NCI-H446 (cell line): ENCODE measurements around the gene CCDC154.
A peak's percentile ranks its signal among the peaks of the same experiment; 100 is the strongest.

ENCODE experiments used
- DNase-seq, 2 experiments: peaks; one replicate each; lab custom pipeline; 2025; lab: John Stamatoyannopoulos, UW

Gene CCDC154

GRCh38 chr16:1435921-1436697 lies 8.2 kb downstream of the CCDC154 start:
- DNase-seq: no peak

GRCh38 chr16:1434644-1435592 lies 9.4 kb downstream of the CCDC154 start:
- no peak for DNase-seq

DNA sequence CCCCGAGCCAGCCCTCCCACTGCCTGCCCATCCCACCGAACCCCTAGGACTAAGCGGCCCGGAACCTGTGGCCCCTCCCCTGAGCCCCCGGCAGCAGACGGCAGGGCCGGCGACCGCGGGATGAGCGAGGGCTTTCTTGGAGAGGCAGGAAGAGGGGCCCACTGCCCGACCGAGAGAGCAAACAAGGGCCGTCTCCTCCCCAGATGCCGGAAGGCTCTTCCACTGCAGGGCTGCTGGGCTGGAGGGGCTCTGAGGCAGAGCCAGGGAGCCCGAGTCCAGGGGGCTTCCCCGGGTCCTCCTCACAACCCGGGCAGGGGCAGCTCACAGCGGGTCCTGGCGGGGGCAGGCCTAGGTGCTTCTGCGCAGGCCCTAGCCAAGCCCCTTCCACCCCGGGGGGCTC lies 10.6 kb downstream of the CCDC154 start:
- DNase-seq: no peak

- no peak for DNase-seq
Observed at GRCh38 chr16:1433263-1433560, 11.1 kb downstream of the CCDC154 start.

- no peak for DNase-seq
Observed at GRCh38 chr16:1432388-1433262, 11.7 kb downstream of the CCDC154 start.

DNA sequence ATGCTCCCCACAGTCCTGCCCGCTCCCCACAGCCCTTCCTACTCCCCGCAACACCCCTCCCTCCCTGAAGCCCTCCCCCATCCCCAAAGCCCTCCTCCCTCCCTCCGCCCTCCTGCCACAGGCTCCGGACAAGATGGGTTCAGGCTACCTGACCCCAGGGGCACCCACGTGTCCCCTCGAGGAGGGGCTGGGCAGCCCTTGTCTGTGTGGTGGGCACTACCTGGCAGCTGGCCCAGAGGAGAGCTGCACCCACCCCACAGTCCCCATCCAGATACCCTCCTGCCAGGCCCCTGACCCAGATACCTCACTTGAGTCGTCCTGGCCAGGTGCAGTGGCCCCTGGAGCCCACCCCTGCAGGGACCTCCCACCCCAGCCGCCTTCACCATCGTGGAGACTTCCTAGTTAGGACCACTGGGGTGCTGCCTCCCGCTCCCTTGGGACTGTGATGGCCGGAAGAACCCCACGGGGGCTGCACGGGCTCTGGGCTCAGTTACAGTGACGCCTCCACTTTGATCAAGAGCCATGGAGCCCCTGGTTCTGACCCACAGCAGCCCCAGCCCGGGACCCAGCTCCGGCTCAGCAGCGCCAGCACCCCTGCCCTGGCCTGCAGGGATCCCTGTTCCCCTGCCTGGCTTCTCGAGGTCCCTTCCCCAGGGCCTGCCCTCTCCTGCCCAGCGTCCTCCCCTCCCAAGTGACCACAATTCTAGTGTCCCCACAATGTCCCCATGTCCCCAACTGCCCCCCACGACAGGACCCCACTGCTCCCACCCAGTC lies 12.7 kb downstream of the CCDC154 start:
- DNase-seq: no peak

DNA sequence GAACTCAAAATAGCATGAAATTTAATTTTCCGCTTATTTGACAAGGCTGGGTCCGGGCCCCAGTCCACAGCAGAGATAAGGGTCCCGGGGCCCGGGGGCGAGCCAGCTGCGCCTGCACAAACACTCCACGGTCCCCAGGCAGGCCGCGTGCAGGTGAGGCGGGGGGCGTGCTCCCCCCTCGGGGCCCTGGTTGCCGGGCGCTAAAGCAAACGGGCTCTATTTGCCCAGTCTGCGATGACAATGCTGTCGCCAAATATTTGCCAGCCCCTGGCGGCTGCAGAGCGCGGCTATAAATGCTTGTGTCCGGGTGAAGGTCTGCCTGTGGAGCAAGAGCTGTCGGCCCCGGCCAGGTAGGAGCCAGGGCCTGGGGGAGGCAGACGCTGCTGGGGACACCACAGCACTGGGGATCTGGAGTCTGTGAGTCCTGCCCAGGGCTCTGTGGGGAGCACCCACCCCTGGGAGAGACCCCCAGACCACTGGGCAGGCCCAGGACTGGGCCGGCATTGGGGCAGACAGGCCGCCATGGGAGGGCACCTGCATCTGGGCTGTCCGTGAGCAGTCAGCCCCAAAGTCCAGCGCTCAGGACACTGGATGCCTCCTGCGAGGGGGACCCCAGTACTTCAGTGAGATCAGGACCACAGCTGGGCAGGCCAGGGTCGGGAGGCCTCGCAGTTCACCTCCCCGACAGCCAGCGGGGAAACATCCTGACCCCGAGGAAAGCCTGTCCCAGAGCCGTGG lies 13.4 kb downstream of the CCDC154 start, which contains the start of gene PERCC1:
PERCC1 (plus strand) TSS at position 320 of the 738 bp plus-strand sequence. CDS start 1,516 bp downstream, outside the sequence.
- DNase-seq: peak in 1 of 2 experiments; percentile 4

- DNase-seq: no peak
Observed at GRCh38 chr16:1430214-1430758, 14.1 kb downstream of the CCDC154 start.

GRCh38 chr16:1429631-1430030 lies 14.7 kb downstream of the CCDC154 start:
- DNase-seq: no peak

- DNase-seq: no peak
Observed at GRCh38 chr16:1429012-1429411, 15.3 kb downstream of the CCDC154 start.

GRCh38 chr16:1428511-1428910 lies 15.8 kb downstream of the CCDC154 start:
- DNase-seq: no peak

GRCh38 chr16:1427473-1428461 lies 16.6 kb downstream of the CCDC154 start:
- no peak for DNase-seq

- no peak for DNase-seq
Observed at GRCh38 chr16:1426734-1427471, 17.5 kb downstream of the CCDC154 start.

- no peak for DNase-seq
Observed at GRCh38 chr16:1425616-1426370, 18.6 kb downstream of the CCDC154 start.

DNA sequence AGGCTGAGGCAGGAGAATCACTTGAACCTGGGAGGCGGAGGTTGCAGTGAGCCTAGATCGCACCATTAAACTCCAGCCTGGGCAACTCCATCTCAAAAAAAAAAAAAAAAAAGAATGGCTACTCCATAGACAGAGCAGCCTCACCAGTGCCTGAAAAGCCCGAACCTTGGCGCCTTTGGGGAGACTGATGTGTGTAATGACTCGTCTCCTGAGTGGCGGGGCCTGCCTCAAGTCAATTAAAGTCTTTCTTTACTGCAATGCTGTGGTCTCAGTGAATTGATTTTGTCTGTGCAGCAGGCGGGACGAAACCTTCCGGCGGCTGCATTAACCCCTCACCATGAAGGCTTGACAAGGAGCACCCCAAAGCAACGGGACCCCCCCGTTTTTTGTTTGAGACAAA lies 20.3 kb downstream of the CCDC154 start:
- no peak for DNase-seq

GRCh38 chr16:1422076-1422475 lies 22.3 kb downstream of the CCDC154 start:
- no peak for DNase-seq

- no peak for DNase-seq
Observed at GRCh38 chr16:1420111-1420539, 24.2 kb downstream of the CCDC154 start.
